ENCODE results near the gene PKD1.
"Not testable (repeated sequence)": the region's sequence is repeated elsewhere in the genome, so short reads cannot be mapped to it uniquely, and the experiment has no call there.

PKD1 gene

DNA sequence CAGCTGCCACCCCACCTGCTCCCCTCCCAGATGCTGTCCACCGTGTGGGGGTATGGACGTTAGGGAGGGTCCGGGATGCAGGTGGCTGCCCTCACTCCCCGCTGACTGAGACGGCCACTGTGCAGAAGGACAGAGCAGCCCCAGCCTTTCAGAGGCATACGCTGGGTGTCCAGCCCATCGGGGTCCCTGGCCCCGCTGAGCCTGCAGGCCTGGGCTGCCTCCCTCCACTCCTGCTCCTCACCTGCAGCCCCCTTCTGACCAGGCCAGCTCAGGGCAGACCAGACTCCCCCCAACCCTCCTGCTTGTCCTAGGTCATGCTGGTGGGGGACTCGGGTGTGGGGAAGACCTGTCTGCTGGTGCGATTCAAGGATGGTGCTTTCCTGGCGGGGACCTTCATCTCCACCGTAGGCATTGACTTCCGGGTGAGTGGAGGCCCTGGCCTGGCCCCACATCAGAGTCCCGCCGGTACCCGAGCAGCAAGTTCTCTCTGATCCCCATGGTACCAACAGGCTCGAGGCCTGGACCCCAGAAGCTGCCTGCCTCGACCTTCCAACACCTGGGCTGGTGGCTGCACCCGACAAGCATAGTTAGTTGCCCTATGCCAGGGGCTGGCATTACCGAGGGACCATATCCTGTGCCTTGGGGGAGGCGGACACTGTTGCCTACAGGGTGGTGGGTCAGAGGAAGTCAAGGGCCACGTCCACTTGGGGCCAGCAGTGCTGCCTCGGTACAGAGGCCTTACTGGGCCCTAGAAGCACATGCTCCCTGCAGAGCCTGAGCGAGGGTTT is 14.1 kb upstream of the PKD1 start:
- no peak for DNase-seq

DNA sequence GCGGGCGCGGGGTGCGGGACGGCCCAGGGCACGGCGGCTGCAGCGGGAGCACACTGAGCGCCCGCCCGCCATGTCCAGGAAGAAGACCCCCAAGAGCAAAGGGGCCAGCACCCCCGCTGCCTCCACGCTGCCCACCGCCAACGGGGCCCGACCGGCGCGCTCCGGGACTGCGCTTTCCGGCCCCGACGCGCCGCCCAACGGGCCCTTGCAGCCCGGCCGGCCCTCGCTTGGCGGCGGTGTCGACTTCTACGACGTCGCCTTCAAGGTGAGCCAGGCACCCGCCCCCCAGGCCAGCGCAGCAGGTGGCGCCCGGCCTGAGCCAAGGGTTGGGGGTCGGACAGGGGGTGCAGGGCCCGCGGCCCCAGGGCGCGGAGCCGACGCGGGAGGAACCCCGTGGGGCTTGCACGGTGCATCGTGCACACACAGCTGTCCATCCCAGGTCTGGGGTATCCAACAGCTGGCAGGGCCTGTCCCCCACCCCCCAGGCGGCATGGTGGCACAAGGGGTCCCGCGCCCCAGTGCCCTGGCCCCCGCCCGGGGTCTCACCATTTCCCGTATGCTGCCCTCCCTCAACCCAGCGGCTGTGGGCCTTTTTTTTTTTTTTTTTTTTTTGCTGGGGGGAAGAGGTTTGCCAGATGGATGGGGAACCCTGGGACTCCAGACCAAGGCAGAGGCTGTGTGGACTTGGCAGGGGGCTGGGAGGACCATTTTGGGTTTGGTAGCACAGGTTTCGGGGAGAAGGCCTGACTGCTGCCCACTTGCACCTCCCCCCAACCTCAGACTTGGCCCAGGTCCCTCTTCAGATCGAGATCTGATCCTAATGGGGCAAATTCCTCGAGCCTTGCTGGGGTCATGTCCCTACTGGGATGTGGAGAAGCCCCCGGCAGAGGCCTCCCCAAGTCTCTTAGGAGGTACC is 13.3 kb upstream of the PKD1 start:
- no peak for DNase-seq

DNA sequence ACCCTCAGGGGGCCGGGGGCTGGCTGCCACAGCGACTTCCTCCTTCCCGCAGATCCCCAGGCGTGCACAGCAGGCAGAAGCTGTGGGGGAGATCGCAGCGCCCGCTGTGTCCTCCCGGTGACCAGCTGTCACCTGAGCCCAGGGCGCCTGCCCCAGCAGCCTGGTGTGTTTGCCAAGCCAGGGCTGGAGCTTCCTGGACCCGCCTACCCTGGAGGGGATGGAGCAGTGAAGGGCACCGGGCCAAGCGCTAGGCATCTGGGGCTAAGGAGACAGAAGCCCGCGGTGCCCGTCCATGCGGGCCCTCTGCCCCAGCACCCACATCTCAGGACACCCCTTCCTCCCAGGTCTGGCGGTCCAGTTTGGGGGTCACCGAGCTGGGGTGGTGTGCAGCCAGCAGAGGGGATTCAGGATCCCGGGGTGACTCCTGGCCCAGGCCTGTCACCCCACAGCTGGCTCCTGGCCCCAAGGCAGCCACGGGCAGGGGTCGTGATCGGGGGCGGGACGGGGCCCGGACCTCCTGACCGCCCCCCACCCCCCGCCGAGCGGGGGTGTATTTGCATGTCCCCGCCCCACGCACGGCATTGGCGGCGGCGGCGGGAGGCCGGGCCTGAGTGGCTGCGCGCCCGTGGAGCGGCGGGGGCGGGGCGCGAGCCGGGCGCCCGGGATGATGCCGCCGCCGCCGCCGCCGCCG is 12.4 kb upstream of the PKD1 start, which contains the start of gene RAB26:
Gene RAB26, plus strand, starts transcription at position 645 of the 691 bp plus-strand sequence. CDS start 159 bp downstream, outside the sequence.
- DNase-seq = peak; percentile 84

DNA sequence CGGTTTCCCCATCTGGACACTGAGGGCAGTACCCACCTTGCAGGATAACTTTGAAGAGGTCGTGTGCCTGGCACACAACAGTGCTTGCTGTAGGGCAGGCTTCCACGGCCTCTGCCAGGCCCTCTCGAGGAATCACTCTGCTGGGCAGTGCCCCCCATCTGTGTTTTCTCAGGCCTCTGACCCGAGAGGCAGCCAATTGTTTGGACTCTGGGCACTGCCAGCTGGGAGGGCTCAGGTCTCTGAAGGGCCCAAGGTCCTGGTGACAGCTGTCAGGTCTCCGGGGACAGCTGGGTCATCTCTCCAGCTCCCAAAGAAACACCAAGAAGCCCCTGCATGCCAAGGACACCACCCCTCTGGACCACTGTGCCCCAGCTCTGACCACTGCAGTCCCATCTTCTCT is 11.7 kb upstream of the PKD1 start:
- no peak for DNase-seq

DNA sequence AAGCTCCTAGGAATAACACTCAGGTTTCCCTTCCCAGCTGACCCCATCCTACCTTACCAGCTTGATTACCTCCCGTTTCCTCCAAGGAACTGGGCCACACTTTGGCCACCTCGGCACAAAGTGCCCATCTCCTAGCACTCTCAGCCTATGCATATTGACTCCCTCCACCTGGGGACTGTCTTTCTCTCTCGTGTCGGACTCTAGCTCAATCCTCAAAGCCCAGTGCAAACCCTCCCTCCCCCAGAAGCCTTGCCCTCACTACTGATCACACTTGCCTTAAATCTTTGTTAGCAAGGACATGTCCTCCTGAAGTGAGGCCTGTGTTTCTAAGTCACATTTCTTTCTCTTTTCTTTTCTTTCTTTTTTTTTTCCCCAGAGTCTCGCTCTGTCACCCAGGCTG is 10.1 kb upstream of the PKD1 start:
- DNase-seq = no peak

DNA sequence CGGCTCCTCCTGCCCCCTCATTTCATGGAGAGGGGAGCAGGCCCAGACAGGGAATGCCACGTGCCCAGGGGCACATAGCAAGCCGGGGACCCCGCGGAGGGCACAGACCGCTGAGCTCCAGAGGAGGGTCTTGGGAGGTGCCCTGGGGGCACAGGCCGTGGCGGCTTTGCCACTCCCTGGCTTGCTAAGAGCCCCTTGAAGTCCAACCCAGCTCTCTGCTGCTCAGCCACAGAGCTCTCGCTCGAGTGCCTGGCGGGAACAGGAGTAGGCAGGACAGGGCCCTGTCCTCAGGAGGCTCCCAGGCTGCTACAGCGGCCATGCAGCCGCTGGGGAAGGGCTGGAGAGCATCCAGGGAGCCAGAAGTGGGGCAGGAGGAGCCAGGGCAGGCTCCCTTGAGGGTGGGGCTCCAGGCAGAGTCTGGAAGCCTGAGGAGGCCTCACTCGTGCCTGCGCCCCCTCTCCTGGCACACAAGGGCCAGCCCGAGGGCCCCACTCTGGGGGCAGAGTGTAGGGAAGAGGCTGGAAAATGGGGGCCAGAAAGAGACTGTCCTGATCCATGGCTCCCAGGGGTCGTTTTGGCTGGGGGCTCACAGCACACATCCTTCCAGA is 8.3 kb upstream of the PKD1 start:
- DNase-seq = no peak

DNA sequence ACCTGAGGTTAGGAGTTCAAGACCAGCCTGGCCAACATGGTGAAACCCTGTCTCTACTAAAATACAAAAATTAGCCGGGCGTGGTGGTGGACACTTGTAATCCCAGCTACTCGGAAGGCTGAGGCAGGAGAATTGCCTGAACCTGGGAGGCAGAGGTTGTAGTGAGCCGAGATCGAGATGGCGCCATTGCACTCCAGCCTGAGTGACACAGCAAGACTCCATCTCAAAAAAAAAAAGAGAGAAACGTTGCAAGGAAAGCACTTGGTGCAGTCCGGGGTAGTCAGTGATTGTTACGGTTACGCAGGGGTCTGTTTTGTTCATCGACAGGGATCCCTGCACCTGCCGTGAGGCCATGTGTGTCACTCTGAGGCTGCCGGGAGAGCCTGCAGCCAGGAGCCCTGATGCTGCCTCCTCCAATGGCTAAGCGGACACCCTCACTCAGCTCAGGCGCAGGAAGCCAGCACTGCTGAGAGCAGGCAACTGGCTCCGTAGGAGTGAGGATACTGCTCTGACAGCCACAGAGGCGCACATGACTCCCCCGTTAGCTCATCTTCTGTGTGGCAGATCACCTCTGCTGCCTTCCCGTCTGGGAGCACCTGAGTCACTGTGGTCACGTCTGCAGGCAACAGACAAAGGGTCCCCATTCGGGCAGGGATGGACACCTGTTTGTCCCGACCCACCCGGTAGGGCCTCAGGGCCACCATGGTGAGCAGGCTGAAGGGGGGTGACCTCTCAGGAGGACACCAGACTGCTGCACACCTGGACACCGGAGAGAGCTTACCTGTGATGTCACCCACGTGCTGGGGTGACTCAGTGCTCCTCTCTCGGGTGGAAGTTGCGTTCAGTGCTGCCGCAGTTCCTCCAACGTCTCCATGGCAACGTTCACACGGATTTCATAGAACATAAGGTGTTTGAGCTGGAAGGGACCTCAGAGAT is 7.5 kb upstream of the PKD1 start:
- DNase-seq = no peak

DNA sequence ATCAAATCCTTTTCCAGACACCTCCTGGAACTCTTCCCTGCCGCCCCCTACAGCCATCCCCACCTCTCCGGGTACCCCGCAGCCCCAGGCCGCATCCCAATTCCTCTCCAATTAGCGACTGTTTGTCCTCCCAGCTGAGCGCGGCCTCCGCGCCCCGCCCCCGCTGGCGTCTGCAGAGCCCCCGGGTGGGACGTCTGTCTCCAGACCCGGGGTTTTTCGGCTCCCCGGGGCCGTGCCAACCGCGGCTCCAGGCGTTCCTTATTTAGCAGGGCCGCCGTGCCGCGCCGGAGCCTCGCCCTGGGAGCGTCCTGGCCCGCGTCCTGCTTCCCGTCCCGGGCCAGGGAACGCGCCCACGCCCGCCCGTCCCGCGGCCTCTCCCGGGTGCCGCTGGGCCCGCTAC is 627 bp downstream of the PKD1 start:
- DNase-seq = not testable (repeated sequence)

DNA sequence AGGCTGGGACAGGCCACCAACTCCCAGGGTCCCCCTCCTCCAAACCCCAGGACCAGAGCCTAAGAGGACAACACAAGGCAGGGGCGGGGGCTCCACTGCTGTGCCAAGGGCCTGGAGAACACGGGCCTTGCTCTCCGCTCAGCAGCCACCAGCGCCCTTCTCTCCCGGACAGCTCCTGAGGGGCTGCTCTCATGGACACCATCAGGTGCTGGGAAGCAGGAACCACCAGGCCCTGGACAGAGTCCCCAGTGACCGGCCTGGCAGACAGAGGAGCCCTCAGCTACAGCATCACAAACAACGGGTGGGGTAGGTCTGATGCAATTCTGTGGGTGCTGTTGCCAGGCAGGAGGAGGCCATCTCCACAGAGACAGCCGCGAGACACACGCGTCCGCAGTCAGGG is 1.9 kb downstream of the PKD1 start:
- DNase-seq = not testable (repeated sequence)

DNA sequence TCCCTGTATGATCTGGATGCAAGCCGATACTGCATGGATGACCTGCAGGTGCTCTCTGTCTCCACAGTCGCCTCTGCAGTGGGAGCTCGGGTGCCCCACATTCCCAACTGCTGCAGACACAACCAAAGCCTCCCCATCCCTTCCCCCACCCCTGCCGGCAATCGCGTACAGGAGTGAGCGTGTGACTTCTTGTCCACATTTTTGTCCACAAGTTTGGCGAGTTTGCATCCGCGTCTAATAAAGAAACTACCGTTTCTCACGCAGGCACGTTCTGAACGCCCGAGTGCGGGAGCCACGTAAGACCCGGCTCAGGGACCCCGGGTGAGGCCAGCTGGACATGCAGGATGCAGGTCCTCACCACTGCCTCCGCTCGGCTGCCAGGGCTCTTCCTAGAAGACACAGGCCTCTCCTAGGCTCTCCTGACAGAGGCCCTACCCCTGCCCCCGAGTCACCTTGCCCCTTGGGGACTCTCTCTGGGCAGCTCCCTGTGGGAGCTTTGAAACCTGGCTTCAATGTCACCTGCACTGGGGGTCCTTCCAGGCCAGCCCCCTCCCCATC is 5.7 kb downstream of the PKD1 start:
- DNase-seq = not testable (repeated sequence)

DNA sequence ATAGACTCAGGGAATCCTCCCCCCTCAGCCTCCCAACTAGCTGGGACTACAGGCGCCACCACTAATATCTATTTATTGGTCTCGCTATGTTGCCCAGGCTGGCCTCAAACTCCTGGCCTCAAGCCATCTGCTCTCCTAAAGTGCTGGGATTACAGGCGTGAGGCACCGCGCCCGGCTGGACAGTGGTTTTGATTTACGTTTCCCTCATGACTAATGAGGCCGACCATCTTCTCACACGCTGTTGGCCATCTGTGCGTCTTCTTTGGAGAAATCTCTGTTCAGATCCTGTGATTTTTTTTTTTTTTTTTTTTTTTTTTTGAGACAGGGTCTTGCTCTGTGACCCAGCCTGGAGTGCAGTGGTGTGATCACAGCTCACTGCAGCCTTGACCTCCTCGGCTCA is 6.4 kb downstream of the PKD1 start:
- DNase-seq = not testable (repeated sequence)

DNA sequence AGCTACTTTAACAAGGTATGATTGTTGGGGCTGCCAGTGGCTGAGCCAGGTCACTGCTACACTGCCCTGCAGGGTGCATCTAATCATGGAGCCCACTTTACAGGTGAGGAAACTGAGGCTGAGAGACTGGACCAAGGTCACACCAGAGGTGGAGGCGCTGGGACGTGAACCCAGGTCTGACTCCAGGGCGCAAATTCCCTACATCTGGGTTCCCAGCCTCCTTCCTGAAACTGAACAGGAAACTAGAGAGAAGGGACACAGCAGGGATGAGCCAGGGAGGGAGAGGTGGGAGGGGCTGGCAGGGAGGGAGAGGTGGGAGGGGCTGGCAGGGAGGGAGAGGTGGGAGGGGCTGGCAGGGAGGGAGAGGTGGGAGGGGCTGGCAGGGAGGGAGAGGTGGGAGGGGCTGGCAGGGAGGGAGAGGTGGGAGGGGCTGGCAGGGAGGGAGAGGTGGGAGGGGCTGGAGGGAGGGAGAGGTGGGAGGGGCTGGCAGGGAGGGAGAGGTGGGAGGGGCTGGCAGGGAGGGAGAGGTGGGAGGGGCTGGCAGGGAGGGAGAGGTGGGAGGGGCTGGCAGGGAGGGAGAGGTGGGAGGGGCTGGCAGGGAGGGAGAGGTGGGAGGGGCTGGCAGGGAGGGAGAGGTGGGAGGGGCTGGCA is 7.9 kb downstream of the PKD1 start:
- not testable (repeated sequence) for DNase-seq

DNA sequence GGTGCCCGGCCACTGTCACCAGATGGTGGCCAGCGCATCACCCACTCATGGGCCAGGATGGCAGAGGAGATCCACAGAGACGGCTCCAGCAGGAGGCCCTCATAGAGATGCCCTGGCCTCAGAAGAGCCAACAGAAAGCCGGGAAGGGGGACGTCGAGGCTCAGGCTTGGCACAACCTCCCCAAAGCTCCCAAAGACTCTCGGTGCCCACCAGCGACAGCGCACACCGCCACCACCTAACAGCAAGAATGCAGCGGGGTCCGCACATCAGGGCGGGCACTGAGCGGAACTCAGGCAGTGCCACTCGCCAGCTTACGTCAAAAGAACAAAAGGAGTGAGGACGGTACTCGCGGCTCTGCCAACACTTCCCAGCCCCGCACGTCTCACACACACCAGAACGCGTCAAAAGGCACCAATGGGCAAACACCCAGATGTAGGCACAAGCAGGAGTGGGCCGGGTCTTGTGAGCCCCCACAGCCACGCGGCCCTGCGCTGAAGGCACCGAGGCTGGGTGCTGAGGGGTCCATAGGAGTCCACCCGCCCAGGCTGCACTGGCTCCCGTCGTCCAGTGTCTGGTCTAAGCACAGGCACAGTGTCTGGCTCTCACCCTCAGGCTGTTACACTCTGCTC is 8.7 kb downstream of the PKD1 start:
- not testable (repeated sequence) for DNase-seq

DNA sequence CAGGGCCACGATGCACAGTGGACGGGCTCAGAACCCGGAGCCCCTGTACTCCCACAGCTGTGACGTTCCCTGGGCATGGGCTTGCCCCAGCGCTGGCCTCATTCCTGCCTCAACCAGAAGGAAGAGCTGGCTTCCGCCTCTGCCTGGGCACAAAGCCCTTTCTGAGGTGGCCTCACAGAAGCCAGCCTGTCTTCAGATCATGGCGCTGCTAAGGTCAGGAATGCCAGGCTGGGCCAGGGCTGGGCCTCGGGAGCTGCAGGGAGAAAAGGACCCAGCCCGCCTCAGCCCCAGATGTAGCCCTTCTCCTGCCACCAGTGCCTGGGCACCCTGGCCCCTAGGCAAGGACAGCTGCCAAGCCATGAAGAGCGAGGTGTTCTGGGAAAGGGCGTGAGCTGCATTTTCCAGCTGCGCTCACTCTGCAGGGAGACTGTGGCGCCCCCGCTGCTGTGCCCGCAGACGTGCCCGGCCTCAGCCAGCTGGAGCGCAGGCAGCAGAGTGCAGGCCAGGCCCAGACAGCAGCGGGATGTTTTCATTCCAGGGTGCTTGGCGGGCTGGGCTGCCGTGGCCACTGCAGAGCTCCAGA is 9.4 kb downstream of the PKD1 start:
- DNase-seq = not testable (repeated sequence)

DNA sequence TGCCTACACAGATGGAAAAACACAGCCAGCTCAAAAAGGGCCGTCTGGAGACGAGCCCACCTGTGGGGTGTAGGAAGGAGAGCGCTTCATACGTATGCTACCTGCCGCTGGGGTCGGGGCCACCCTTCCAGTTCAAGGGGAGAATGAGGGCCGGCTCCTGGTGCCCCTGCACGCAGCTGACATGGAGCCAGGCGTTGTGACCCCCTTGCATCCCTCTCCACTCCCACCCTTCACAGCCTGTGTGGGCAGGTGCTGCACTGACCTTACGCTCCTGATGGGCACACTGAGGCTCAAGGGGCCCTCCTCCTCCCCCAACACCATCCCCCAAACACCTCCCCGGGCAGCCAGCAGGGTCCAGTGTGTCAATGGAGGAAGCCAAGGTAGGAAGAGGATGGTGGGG is 10.1 kb downstream of the PKD1 start:
- not testable (repeated sequence) for DNase-seq

DNA sequence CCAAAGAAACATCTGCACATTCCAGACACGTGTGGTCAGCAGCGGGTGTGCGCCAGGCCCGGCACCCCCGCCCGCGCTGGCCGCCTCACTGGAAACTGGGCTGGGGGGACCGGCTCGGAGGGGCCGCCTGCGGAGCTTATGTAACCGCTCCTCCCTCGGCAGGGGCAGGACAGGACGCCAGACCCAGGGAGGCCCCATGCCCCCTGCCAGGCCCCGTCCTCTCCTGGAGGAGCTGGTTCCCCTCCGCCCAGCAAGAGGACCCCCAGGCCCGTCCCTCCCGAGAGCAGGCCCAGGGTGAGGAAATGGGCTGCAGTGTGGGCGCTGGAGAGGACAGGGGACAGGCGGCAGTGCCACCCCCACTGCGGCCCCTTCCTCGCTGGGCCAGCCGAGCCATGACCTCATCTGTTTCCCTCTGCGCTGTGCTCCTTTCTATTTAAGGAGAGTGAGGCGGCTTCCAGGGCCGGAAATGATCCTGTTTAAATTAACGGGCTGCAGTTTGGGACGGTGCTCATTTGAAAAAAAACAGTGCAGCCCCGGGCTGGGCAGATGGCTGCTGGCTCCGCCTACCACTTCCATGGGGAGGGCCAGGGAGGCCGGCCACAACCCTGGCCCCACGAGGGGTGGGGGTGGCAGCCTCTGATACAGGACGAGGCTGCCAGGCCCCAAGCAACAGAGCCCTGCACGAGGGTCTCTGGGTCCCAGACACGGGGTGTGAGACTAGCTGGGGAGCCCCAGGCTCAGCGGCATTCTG is 10.8 kb downstream of the PKD1 start:
- DNase-seq = not testable (repeated sequence)

DNA sequence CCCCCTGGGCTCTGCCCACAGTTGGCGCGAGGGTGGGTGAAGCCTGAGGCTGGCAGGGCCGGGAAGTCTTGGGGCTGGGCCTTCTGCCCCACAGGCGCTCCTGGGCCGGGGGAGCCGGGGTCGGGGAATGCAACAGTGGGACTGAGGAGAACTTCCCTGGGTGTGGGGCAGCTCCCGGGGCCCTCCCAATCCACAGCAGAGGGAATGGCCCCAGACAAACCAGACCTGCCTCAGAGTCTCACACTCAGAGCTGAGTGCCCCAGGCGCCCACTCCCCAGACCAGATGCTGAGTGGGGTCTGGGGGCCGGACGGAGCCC is 11.4 kb downstream of the PKD1 start:
- DNase-seq = not testable (repeated sequence)

DNA sequence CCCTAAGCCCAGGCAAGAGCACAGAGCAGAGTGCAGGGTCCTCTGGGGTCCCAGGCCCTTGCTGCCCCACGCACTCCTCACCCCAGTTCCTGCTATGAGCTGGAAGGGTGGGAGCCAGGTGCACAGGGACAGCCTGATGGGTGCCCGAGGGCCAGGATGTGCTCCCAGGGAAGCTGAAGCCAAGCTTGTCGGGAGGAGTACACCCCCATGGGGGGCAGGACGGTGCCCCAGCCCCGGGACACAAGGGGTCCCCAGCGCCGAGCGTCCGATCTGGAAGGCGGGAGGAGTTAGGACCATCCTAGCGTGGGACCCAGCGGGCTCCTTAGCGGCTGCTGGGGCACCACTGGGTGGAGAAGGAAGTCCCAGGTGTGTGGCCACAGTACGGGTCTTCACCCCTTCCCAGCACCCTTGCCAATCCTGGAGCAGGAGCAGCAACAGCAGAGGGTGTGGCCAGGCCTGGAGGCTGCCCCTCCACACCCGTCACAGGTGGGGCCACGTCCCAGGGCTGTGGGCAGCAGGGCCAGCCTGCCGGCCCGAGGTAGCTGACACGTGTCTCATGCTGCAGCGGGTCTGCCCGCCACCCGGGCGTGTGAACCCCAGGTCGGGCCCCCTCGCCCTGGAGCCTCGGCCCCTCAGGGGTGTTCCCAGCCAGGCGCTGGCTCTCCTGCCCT is 11.9 kb downstream of the PKD1 start:
- DNase-seq = not testable (repeated sequence)
